GM12875 (cell line): ENCODE results near the gene BCL2L14.

Experiments used
- H3K4me3 ChIP-seq: one replicate; pipeline ENCODE4 v1.5.1; 2011; ENCODE audit warnings: low read depth, low read length, control low read depth
- CTCF ChIP-seq: IDR thresholded peaks from 2 replicates; pipeline ENCODE4 v1.5.1; 2011; ENCODE audit warnings: low read depth, mild to moderate bottlenecking, control low read depth, inconsistent platforms, low read length, moderate library complexity, borderline replicate concordance; ENCODE audit not compliant: insufficient read depth

Gene BCL2L14

GRCh38 chr12:12091071-12091470 lies 20.3 kb downstream of the BCL2L14 start:
- H3K4me3 ChIP-seq, result no peak overlapping the region
- no peak for TF ChIP-seq CTCF

- no peak overlapping the region for H3K4me3 ChIP-seq
- no peak for TF ChIP-seq CTCF
Measured at GRCh38 chr12:12091977-12092663, 21.4 kb downstream of the BCL2L14 start.

- no peak overlapping the region for H3K4me3 ChIP-seq
- TF ChIP-seq CTCF, result no peak
Measured at GRCh38 chr12:12094481-12094880, 23.7 kb downstream of the BCL2L14 start.

GRCh38 chr12:12095021-12095420 lies 24.3 kb downstream of the BCL2L14 start:
- TF ChIP-seq CTCF, result no peak
- no peak overlapping the region for H3K4me3 ChIP-seq

GRCh38 chr12:12097891-12098690 lies 27.4 kb downstream of the BCL2L14 start:
- no peak overlapping the region for H3K4me3 ChIP-seq
- no peak for TF ChIP-seq CTCF

- no peak for TF ChIP-seq CTCF
- H3K4me3 ChIP-seq, result no peak overlapping the region
Measured at GRCh38 chr12:12098691-12099015, 27.9 kb downstream of the BCL2L14 start.

- no peak overlapping the region for H3K4me3 ChIP-seq
- no peak for TF ChIP-seq CTCF
Measured at GRCh38 chr12:12099102-12099501, 28.4 kb downstream of the BCL2L14 start.
